ENCODE measurements around the gene ANKRD10.

GRCh38 chr13:110879482-110879881 lies 35.4 kb downstream of the ANKRD10 start:
- no peak for TF ChIP-seq NFRKB (IDR thresholded peaks at IDR 0.05)
- TF ChIP-seq TARDBP (IDR thresholded peaks at IDR 0.05) = no peak
- no peak for TF ChIP-seq FOXA1 (IDR thresholded peaks at IDR 0.05)
- no peak for TF ChIP-seq SP1 (IDR thresholded peaks at IDR 0.05)
- TF ChIP-seq BHLHE40 (IDR thresholded peaks at IDR 0.05; ENCODE audit: borderline replicate concordance) = no peak
- TF ChIP-seq ELF4 (IDR thresholded peaks at IDR 0.05) = no peak
- no peak for TF ChIP-seq FOXM1 (IDR thresholded peaks at IDR 0.05; ENCODE audit: borderline replicate concordance)

Data from HEK293T (cell line).